Measurements from ENCODE around the gene CENPX. TPM values are rescaled to one million over a fixed set of nuclear protein-coding genes. Genes with fewer than 3 reads are reported as not detected.
A peak's percentile ranks its signal among the peaks of the same experiment; 100 is the strongest.

Gene CENPX
- total and polyA plus RNA-seq, 2 of the 13 experiments (the other 11 are each of a cell fraction or from before 2014, with no cell fraction given): 92.7 to 170 TPM

DNA sequence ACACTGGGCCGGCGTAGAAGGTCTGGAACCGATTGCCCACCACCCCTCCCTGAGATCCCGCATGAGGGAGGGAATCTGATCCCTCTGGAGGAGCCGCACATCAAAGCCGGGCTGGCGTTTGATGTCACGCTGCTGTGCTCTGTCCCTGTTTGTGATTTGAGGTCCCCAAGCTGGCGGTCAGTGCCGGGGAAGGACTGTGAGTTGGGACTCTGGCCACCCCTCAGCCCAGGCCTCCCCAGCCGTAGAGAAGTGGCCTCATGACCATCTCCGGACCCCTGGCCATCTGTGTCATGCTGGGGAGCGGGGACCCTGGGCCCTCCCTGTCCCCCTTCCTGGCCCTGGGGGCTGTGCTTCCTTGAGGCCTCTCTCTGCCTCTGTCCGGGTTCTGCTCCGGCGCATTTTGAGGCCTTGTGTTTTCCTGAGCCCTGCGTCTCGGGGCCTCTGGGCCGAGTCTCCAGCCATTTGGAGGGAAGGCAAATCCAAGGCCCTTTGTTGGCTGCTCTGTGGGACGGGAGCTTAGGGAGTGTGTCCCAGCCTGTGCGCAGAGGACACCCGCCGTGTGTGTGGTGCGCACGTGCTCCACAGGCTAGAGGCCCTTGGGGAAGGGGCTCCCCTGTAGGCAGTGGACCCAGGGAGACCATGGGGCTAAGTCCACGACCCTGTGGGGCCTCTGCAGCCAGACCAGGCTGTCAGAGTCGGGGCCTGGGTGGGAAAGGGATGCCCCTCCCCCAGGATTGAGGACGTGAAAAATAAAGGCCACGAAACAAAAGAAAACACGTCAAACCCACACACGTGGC is 30.2 kb downstream of the CENPX start (continued):
- TF ChIP-seq, protein P1, sequence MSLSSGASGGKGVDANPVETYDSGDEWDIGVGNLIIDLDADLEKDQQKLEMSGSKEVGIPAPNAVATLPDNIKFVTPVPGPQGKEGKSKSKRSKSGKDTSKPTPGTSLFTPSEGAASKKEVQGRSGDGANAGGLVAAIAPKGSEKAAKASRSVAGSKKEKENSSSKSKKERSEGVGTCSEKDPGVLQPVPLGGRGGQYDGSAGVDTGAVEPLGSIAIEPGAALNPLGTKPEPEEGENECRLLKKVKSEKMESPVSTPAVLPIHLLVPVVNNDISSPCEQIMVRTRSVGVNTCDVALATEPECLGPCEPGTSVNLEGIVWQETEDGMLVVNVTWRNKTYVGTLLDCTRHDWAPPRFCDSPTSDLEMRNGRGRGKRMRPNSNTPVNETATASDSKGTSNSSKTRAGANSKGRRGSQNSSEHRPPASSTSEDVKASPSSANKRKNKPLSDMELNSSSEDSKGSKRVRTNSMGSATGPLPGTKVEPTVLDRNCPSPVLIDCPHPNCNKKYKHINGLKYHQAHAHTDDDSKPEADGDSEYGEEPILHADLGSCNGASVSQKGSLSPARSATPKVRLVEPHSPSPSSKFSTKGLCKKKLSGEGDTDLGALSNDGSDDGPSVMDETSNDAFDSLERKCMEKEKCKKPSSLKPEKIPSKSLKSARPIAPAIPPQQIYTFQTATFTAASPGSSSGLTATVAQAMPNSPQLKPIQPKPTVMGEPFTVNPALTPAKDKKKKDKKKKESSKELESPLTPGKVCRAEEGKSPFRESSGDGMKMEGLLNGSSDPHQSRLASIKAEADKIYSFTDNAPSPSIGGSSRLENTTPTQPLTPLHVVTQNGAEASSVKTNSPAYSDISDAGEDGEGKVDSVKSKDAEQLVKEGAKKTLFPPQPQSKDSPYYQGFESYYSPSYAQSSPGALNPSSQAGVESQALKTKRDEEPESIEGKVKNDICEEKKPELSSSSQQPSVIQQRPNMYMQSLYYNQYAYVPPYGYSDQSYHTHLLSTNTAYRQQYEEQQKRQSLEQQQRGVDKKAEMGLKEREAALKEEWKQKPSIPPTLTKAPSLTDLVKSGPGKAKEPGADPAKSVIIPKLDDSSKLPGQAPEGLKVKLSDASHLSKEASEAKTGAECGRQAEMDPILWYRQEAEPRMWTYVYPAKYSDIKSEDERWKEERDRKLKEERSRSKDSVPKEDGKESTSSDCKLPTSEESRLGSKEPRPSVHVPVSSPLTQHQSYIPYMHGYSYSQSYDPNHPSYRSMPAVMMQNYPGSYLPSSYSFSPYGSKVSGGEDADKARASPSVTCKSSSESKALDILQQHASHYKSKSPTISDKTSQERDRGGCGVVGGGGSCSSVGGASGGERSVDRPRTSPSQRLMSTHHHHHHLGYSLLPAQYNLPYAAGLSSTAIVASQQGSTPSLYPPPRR (CRISPR knock-in tag; IDR thresholded peaks at IDR 0.05; ENCODE audit: borderline replicate concordance): peak; percentile 93
- TF ChIP-seq SATB2 (CRISPR knock-in tag; IDR thresholded peaks at IDR 0.05) (peak; percentile 96; the same call in 1 of the 2 replicates), FOSL1 (CRISPR knock-in tag; IDR thresholded peaks at IDR 0.05; ENCODE audit: borderline replicate concordance) (peak; percentile 9; the same call in 1 of the 2 replicates), PHB2 (IDR thresholded peaks at IDR 0.05; ENCODE audit: partially characterized antibody) (no peak), FOSL2 (CRISPR knock-in tag; IDR thresholded peaks at IDR 0.05) (peak; percentile 67; the same call in 1 of the 2 replicates), ZNF10 (CRISPR knock-in tag; IDR thresholded peaks at IDR 0.05; ENCODE audit: borderline replicate concordance, low read depth) (no peak), IRX3 (CRISPR knock-in tag; IDR thresholded peaks at IDR 0.05; ENCODE audit: borderline replicate concordance, low read depth) (peak; percentile 98), RXRB (CRISPR knock-in tag; IDR thresholded peaks at IDR 0.05; ENCODE audit: borderline replicate concordance) (peak; percentile 92)
- TF ChIP-seq, protein P2, sequence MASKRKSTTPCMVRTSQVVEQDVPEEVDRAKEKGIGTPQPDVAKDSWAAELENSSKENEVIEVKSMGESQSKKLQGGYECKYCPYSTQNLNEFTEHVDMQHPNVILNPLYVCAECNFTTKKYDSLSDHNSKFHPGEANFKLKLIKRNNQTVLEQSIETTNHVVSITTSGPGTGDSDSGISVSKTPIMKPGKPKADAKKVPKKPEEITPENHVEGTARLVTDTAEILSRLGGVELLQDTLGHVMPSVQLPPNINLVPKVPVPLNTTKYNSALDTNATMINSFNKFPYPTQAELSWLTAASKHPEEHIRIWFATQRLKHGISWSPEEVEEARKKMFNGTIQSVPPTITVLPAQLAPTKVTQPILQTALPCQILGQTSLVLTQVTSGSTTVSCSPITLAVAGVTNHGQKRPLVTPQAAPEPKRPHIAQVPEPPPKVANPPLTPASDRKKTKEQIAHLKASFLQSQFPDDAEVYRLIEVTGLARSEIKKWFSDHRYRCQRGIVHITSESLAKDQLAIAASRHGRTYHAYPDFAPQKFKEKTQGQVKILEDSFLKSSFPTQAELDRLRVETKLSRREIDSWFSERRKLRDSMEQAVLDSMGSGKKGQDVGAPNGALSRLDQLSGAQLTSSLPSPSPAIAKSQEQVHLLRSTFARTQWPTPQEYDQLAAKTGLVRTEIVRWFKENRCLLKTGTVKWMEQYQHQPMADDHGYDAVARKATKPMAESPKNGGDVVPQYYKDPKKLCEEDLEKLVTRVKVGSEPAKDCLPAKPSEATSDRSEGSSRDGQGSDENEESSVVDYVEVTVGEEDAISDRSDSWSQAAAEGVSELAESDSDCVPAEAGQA (IDR thresholded peaks at IDR 0.05; ENCODE audit: low read depth): no peak; the same call in 1 of the 2 replicates
- TF ChIP-seq, protein P2 (CRISPR knock-in tag; IDR thresholded peaks at IDR 0.05; ENCODE audit: borderline replicate concordance): peak; percentile 93
- TF ChIP-seq, protein P3, sequence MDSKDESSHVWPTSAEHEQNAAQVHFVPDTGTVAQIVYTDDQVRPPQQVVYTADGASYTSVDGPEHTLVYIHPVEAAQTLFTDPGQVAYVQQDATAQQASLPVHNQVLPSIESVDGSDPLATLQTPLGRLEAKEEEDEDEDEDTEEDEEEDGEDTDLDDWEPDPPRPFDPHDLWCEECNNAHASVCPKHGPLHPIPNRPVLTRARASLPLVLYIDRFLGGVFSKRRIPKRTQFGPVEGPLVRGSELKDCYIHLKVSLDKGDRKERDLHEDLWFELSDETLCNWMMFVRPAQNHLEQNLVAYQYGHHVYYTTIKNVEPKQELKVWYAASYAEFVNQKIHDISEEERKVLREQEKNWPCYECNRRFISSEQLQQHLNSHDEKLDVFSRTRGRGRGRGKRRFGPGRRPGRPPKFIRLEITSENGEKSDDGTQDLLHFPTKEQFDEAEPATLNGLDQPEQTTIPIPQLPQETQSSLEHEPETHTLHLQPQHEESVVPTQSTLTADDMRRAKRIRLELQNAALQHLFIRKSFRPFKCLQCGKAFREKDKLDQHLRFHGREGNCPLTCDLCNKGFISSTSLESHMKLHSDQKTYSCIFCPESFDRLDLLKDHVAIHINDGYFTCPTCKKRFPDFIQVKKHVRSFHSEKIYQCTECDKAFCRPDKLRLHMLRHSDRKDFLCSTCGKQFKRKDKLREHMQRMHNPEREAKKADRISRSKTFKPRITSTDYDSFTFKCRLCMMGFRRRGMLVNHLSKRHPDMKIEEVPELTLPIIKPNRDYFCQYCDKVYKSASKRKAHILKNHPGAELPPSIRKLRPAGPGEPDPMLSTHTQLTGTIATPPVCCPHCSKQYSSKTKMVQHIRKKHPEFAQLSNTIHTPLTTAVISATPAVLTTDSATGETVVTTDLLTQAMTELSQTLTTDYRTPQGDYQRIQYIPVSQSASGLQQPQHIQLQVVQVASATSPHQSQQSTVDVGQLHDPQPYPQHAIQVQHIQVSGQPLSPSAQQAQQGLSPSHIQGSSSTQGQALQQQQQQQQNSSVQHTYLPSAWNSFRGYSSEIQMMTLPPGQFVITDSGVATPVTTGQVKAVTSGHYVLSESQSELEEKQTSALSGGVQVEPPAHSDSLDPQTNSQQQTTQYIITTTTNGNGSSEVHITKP (CRISPR knock-in tag; IDR thresholded peaks at IDR 0.05; ENCODE audit: low read depth): peak; percentile 25; the same call in 1 of the 2 replicates
- TF ChIP-seq, protein P4, sequence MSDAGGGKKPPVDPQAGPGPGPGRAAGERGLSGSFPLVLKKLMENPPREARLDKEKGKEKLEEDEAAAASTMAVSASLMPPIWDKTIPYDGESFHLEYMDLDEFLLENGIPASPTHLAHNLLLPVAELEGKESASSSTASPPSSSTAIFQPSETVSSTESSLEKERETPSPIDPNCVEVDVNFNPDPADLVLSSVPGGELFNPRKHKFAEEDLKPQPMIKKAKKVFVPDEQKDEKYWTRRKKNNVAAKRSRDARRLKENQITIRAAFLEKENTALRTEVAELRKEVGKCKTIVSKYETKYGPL (CRISPR knock-in tag; IDR thresholded peaks at IDR 0.05): no peak

Data from HepG2 (cell line).